Upper lobe of right lung (tissue), 1 donor: Measurements from ENCODE around the gene ZSCAN21. TPM values are rescaled to one million over a fixed set of nuclear protein-coding genes. Genes with fewer than 3 reads are reported as not detected.

Source experiments
- ATAC-seq: fragments of 200-7000 bp; cut with Tn5 transposase; one replicate; pipeline ENCODE4 v1.9.1; 2020; ENCODE audit warnings: mild to moderate bottlenecking, moderate library complexity
- DNase-seq: peaks from one replicate; pipeline ENCODE4 v3.0.0-alpha.2; 2020
- H3K27ac ChIP-seq: fragments of 200-600 bp; one replicate; pipeline ENCODE4 v1.8.0; 2022
- H3K27me3 ChIP-seq: fragments of 200-600 bp; one replicate; pipeline ENCODE4 v1.8.0; 2022; ENCODE audit warnings: mild to moderate bottlenecking
- H3K36me3 ChIP-seq: fragments of 200-600 bp; one replicate; pipeline ENCODE4 v1.8.0; 2022
- H3K4me1 ChIP-seq: fragments of 200-600 bp; one replicate; pipeline ENCODE4 v1.8.0; 2022
- H3K4me3 ChIP-seq: fragments of 200-600 bp; one replicate; pipeline ENCODE4 v1.8.0; 2022; ENCODE audit warnings: mild to moderate bottlenecking
- H3K9me3 ChIP-seq: fragments of 200-600 bp; one replicate; pipeline ENCODE4 v1.8.0; 2022
- CTCF ChIP-seq: fragments of 200-600 bp; IDR thresholded peaks from one replicate; pipeline ENCODE4 v1.8.0; 2022; ENCODE audit warnings: antibody characterized with exemption
- intact Hi-C: fragments of 100-400 bp; cut with DNase I; formaldehyde crosslinking; loops from one replicate; pipeline ENCODE4 v1.11.0; 2022
- total RNA-seq: library from RNA; stranded (reverse); fragmentation: NEBNext Ultra II Directional; extraction: Animal tissue kit (Norgen Biotek cat#: 25700); gene quantifications from one replicate; pipeline ENCODE4 v1.2.1, GENCODE V29; 2021
- donor health status: DM: no; HTN: yes; CAD: no; lungs with severe emphysema.

Gene ZSCAN21
- total RNA-seq, 1 donor from 2014 or later, result 10.0 TPM

GRCh38 chr7:100101016-100101862, 51.7 kb downstream of the ZSCAN21 start, which contains the start of the genes AP4M1 and MCM7:
Gene AP4M1 (plus strand): TSS chr7:100101643. CDS start chr7:100101715, 72 bp downstream.
Gene MCM7 (minus strand): TSS chr7:100101397. CDS start chr7:100101294, 103 bp downstream.
- Histone ChIP-seq H3K36me3 (peaks cover 57% of the 10 kb centered on the region), H3K27ac (peak within 1 kb of the TSS; percentile 94), H3K27me3 (no peaks in the 10 kb centered on the region), H3K9me3 (no peaks in the 10 kb centered on the region), H3K4me1 (peaks cover 25% of the 10 kb centered on the region), H3K4me3 (peak within 1 kb of the TSS; percentile 97)
- DNase-seq (peak; percentile 100), ATAC-seq (peak; percentile 94)
- no peak for TF ChIP-seq CTCF
- intact Hi-C loops, result no loop called here

- Histone ChIP-seq H3K27me3 (no peaks in the 10 kb centered on the region), H3K9me3 (no peaks in the 10 kb centered on the region), H3K36me3 (peaks cover 55% of the 10 kb centered on the region), H3K4me3 (no peak overlapping the region), H3K27ac (no peak overlapping the region), H3K4me1 (peaks cover 25% of the 10 kb centered on the region)
- intact Hi-C loops, result no loop called here
- no peak for TF ChIP-seq CTCF
- no peak for ATAC-seq
- DNase-seq, result no peak
These were observed 53.6 kb downstream of the ZSCAN21 start for GRCh38 chr7:100102950-100103840.

- Histone ChIP-seq H3K27ac (no peak overlapping the region), H3K36me3 (peaks cover 62% of the 10 kb centered on the region), H3K9me3 (no peaks in the 10 kb centered on the region), H3K4me3 (no peak overlapping the region), H3K27me3 (no peaks in the 10 kb centered on the region), H3K4me1 (peaks cover 11% of the 10 kb centered on the region)
- ATAC-seq (no peak), DNase-seq (no peak)
- intact Hi-C loops, result no loop called here
- no peak for TF ChIP-seq CTCF
These were observed 56.0 kb downstream of the ZSCAN21 start for GRCh38 chr7:100105534-100105933.

- H3K4me3 ChIP-seq, result no peak overlapping the region
- TF ChIP-seq CTCF, result no peak
- ATAC-seq (no peak), DNase-seq (no peak)
- H3K9me3 ChIP-seq, result no peaks in the 10 kb centered on the region
- H3K27ac ChIP-seq, result no peak overlapping the region
- peaks cover 7% of the 10 kb centered on the region for H3K4me1 ChIP-seq
- H3K36me3 ChIP-seq, result peaks cover 72% of the 10 kb centered on the region
- H3K27me3 ChIP-seq, result no peaks in the 10 kb centered on the region
- intact Hi-C loops, result no loop called here
These were observed 57.1 kb downstream of the ZSCAN21 start for GRCh38 chr7:100106633-100107032.

- peaks cover 4% of the 10 kb centered on the region for H3K4me1 ChIP-seq
- H3K27ac ChIP-seq, result no peak overlapping the region
- DNase-seq (no peak), ATAC-seq (no peak)
- TF ChIP-seq CTCF, result no peak
- no peak overlapping the region for H3K4me3 ChIP-seq
- H3K27me3 ChIP-seq, result no peaks in the 10 kb centered on the region
- intact Hi-C loops, result no loop called here
- H3K9me3 ChIP-seq, result no peaks in the 10 kb centered on the region
- H3K36me3 ChIP-seq, result peaks cover 78% of the 10 kb centered on the region
These were observed 57.7 kb downstream of the ZSCAN21 start for GRCh38 chr7:100107125-100107737.
